Caco-2 (cell line): ENCODE results near the gene GSK3B. TPM values are rescaled to one million over a fixed set of nuclear protein-coding genes. Genes with fewer than 3 reads are reported as not detected.

Source experiments
- BruUV-seq: library from RNA; stranded (reverse); fragments of 400-500 nt; replicated peaks from 2 replicates; lab custom pipeline; 2021; lab: Mats Ljungman, UMichigan
- CTCF ChIA-PET: fragments of 300-600 bp; sonication (Branson Sonifier 250); formaldehyde crosslinking; loops from one replicate; lab custom pipeline; 2022; ENCODE audit warnings: antibody characterized with exemption; lab: Charles Lee
- POLR2A ChIA-PET: fragments of 300-600 bp; sonication (Branson Sonifier 250); formaldehyde crosslinking; loops from one replicate; lab custom pipeline; 2022; ENCODE audit warnings: antibody characterized with exemption; lab: Charles Lee
- DNase-seq, 2 experiments: peaks; one replicate each; pipeline versions ENCODE4 v3.0.0 to v3.0.0-alpha.2; 2020 to 2022
- H3K27me3 ChIP-seq: replicated peaks from 2 replicates; pipeline ENCODE4 v1.6.0; 2011; ENCODE audit warnings: low read length; ENCODE audit not compliant: control insufficient read depth, insufficient read depth
- H3K36me3 ChIP-seq: 2 replicates; pipeline ENCODE4 v1.5.1; 2011; ENCODE audit warnings: low read length; ENCODE audit not compliant: control insufficient read depth, insufficient read depth
- H3K4me1 ChIP-seq: fragments of 250-450 bp; sonication (Bioruptor Pico); 2 replicates; pipeline ENCODE4 v1.5.1; 2020; ENCODE audit warnings: mild to moderate bottlenecking
- H3K4me3 ChIP-seq: 2 replicates; pipeline ENCODE4 v1.5.1; 2011; ENCODE audit warnings: low read depth, mild to moderate bottlenecking, control low read depth, low read length
- H3K9me3 ChIP-seq: fragments of 250-450 bp; sonication (Bioruptor Pico); 2 replicates; pipeline ENCODE4 v1.5.1; 2020; ENCODE audit warnings: mild to moderate bottlenecking, moderate library complexity
- H3K27ac Mint-ChIP-seq: one replicate; pipeline ENCODE4 v1.8.0; 2022; ENCODE audit warnings: mixed read lengths; ENCODE audit not compliant: unreplicated experiment
- H3K27me3 Mint-ChIP-seq: one replicate; pipeline ENCODE4 v1.8.0; 2022; ENCODE audit warnings: mixed read lengths; ENCODE audit not compliant: insufficient read depth, unreplicated experiment
- H3K36me3 Mint-ChIP-seq: one replicate; pipeline ENCODE4 v1.8.0; 2022; ENCODE audit warnings: mild to moderate bottlenecking, mixed read lengths; ENCODE audit not compliant: insufficient read depth, unreplicated experiment
- H3K4me1 Mint-ChIP-seq: one replicate; pipeline ENCODE4 v1.8.0; 2022; ENCODE audit warnings: low read depth, mixed read lengths; ENCODE audit not compliant: unreplicated experiment
- H3K4me3 Mint-ChIP-seq: one replicate; pipeline ENCODE4 v1.8.0; 2022; ENCODE audit warnings: mild to moderate bottlenecking, moderate library complexity, mixed read lengths; ENCODE audit not compliant: unreplicated experiment
- H3K9me3 Mint-ChIP-seq: one replicate; pipeline ENCODE4 v1.8.0; 2022; ENCODE audit warnings: mixed read lengths; ENCODE audit not compliant: unreplicated experiment
- CTCF ChIP-seq, 2 experiments: fragments of 200-600 bp in 1 of 2; IDR thresholded peaks; 1 replicate in 1 of 2; 2 replicates in 1 of 2; pipeline versions ENCODE4 v1.5.1 to v1.8.0; 2011 to 2022; ENCODE audit warnings: antibody characterized with exemption in 1 of 2, control low read depth in 1 of 2, inconsistent platforms in 1 of 2, low read depth in 1 of 2, low read length in 1 of 2, mild to moderate bottlenecking in 1 of 2, moderate library complexity in 1 of 2; ENCODE audit not compliant: insufficient read depth in 1 of 2, severe bottlenecking in 1 of 2, unreplicated experiment in 1 of 2
- intact Hi-C: fragments of 100-400 bp; cut with micrococcal nuclease; formaldehyde crosslinking; loops from one replicate; pipeline ENCODE4 v1.10.0; 2022; ENCODE audit not compliant: unreplicated experiment
- total RNA-seq: library from RNA; stranded (reverse); gene quantifications from 2 replicates; pipeline ENCODE4 v1.2.3, GENCODE V29; 2022

The GSK3B gene
- total RNA-seq, 1 experiment from 2014 or later = 55.2 TPM

DNA sequence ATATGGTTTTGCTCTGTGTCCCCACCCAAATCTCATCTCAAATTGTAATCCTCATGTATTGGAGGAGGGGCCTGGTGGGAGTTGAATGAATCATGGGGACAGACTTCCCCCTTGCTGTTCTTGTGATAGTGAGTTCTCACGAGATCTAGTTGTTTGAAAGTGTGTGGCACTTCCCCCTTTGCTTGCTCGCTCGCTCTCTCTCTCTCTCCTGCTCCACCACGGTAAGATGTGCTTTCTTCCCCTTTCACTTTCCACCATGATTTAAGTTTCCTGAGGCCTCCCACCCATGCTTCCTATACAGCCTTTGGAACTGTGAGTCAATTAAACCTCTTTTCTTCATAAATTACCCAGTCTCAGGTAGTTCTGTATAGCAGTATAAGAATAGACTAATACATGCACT is 60.7 kb downstream of the GSK3B start:
- Mint-ChIP-seq H3K36me3 (no peaks in the 10 kb centered on the region), H3K4me3 (no peak overlapping the region), H3K9me3 (no peaks in the 10 kb centered on the region), H3K4me1 (peaks cover 10% of the 10 kb centered on the region), H3K27me3 (no peaks in the 10 kb centered on the region), H3K27ac (no peak overlapping the region)
- ChIA-PET POLR2A (no interaction called here), CTCF (no interaction called here)
- Histone ChIP-seq H3K36me3 (no peaks in the 10 kb centered on the region), H3K9me3 (no peaks in the 10 kb centered on the region; the same call in 1 of the 2 replicates), H3K27me3 (no peaks in the 10 kb centered on the region), H3K4me3 (no peak overlapping the region), H3K4me1 (no peaks in the 10 kb centered on the region)
- BruUV-seq = no TSS peak
- no peak for DNase-seq
- TF ChIP-seq CTCF (IDR thresholded peaks at IDR 0.05; ENCODE audit: insufficient read depth in 1 of 2, low read depth in 1 of 2, low read length in 1 of 2, severe bottlenecking in 1 of 2, unreplicated experiment in 1 of 2) = no peak
- intact Hi-C loops = no loop called here

DNA sequence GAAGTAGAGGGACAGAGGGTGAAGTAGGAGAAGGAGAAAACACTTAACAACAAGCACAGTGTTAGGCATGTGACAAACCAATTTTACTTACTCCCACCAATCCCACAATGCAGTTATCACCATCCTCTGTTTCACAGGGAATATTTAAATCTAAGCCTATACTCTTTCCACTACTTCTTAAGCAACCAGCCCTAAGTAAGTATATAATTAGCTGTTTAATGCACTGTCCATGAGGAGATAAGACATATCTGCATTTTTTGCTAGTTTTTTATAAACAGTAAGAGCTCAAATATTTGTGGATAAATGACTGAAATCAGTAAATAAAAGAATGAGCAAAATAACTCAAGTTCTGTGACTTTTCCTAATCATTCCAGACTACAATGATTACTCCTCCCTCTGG is 62.7 kb downstream of the GSK3B start:
- no peak for TF ChIP-seq CTCF (IDR thresholded peaks at IDR 0.05; ENCODE audit: insufficient read depth in 1 of 2, low read depth in 1 of 2, low read length in 1 of 2, severe bottlenecking in 1 of 2, unreplicated experiment in 1 of 2)
- DNase-seq = no peak
- H3K4me1 ChIP-seq = no peaks in the 10 kb centered on the region
- no TSS peak for BruUV-seq
- H3K27ac Mint-ChIP-seq = no peak overlapping the region
- H3K9me3 Mint-ChIP-seq = no peaks in the 10 kb centered on the region
- no peak overlapping the region for H3K4me3 ChIP-seq
- ChIA-PET CTCF (no interaction called here), POLR2A (no interaction called here)
- no peaks in the 10 kb centered on the region; the same call in 1 of the 2 replicates for H3K9me3 ChIP-seq
- no peak overlapping the region for H3K4me3 Mint-ChIP-seq
- H3K36me3 Mint-ChIP-seq = no peaks in the 10 kb centered on the region
- H3K27me3 Mint-ChIP-seq = no peaks in the 10 kb centered on the region
- intact Hi-C loops = no loop called here
- H3K36me3 ChIP-seq = no peaks in the 10 kb centered on the region
- H3K4me1 Mint-ChIP-seq = peaks cover 10% of the 10 kb centered on the region
- H3K27me3 ChIP-seq = no peaks in the 10 kb centered on the region

DNA sequence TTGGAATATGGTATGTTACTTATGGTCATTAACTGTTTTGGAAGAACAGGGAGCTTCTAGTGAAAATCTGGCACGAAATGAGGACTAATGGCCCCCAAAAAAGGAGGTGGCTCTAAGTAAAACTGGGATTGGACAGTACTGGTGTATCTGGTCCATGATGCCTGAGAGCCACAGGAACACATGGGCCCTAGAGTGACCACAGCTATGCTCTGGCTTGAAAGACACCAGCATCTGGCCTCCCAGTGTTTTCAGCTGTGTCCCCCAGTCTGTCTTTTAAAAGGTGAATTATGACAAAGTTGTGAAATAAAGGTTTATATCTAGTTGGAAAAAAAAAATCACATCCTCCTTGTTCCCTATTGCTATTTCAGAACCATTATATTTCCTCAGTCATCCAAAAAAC is 64.5 kb downstream of the GSK3B start:
- no peaks in the 10 kb centered on the region for H3K36me3 ChIP-seq
- peaks cover 7% of the 10 kb centered on the region for H3K36me3 Mint-ChIP-seq
- H3K9me3 ChIP-seq = no peaks in the 10 kb centered on the region; the same call in 1 of the 2 replicates
- intact Hi-C loops = no loop called here
- BruUV-seq = no TSS peak
- no peak overlapping the region for H3K27ac Mint-ChIP-seq
- no peak overlapping the region for H3K4me3 ChIP-seq
- H3K4me1 ChIP-seq = no peaks in the 10 kb centered on the region
- H3K9me3 Mint-ChIP-seq = no peaks in the 10 kb centered on the region
- CTCF ChIA-PET = no interaction called here
- H3K27me3 Mint-ChIP-seq = no peaks in the 10 kb centered on the region
- H3K4me3 Mint-ChIP-seq = no peak overlapping the region
- no peaks in the 10 kb centered on the region for H3K27me3 ChIP-seq
- DNase-seq = no peak
- no peak for TF ChIP-seq CTCF (IDR thresholded peaks at IDR 0.05; ENCODE audit: insufficient read depth in 1 of 2, low read depth in 1 of 2, low read length in 1 of 2, severe bottlenecking in 1 of 2, unreplicated experiment in 1 of 2)
- POLR2A ChIA-PET = no interaction called here
- peaks cover 10% of the 10 kb centered on the region for H3K4me1 Mint-ChIP-seq
